Occipital lobe (tissue), 2 donors: Measurements from ENCODE around the gene SSBP3. TPM values are rescaled to one million over a fixed set of nuclear protein-coding genes. Genes with fewer than 3 reads are reported as not detected.

Experiments
- DNase-seq: peaks from one replicate; lab custom pipeline; 2025; lab: John Stamatoyannopoulos, UW
- total RNA-seq: library from RNA; depleted of rRNA; stranded (reverse); fragments of >200 nt; gene quantifications from one replicate; pipeline ENCODE4 v1.2.3, GENCODE V29; 2014

Gene SSBP3
- total RNA-seq, 1 donor from 2014 or later: 46.8 TPM

DNA sequence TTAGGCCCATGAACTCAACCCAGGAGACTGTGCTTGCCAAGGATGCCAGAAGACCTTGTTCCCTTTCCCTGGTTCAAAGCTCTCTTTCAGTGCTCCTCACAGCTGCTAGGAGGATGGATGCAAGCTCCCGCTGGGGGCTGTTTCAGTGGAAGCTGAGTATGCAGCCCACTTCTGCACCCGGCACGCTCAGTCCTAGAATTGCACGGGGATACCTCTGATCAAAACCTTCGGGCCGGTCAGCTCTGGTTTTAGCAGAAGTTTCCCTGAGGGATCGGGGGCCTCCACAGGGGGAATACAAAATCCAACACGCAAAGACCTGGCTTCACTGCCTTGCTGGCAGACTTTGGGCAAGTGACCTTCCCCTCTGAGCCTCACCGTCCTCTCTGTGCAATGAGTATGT is 4.2 kb upstream of the SSBP3 start:
- no peak for DNase-seq

DNA sequence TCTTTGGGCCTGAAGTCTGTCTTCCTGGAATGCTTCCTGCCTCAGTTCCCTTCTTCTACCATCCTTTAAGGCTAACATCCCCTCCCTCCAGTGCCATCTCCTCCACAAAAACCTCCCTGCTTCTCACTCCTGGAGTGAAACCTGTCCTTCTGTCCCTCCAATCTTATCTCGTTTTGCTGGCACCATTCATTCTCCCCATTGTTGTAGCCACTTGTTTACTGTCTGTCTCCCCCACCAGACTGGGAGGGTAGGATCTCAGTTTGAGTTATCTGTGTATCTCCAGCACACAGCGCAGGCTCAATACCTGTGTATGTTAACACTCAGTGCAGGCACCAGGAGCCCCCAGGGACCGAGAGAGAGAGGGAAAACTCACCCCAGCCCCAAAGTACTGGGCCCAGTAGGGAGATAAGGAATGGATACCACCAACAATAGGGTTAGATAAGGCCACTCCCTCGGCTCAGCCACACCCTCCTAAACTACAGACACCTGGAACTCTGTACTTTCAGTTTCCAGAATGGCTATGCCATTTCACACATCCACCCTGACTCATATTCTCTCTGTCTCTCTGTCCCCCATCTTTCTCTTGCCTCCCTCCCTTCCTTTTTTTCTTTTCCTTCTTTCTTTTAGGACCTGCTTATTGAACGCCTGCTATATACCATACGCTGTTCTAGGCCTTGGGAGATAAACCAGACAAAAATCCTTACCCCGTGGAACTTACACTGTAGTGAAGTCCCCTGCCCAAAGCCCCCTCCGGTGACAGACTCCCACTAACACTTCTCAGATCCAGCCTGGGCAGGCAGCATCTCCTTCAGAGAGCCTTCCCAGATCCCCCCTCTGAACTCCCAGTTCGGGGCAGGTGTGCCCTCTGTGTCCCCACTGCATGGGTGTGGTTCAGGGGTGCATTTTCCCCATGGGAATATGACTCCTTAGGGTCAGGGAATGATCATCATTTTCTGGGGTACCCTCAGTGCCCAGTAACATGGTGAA is 3.3 kb upstream of the SSBP3 start:
- no peak for DNase-seq

GRCh38 chr1:54408147-54409066 is 2.2 kb upstream of the SSBP3 start:
- DNase-seq: no peak

GRCh38 chr1:54407404-54408146 is 1.4 kb upstream of the SSBP3 start:
- DNase-seq: peak; percentile 28

DNA sequence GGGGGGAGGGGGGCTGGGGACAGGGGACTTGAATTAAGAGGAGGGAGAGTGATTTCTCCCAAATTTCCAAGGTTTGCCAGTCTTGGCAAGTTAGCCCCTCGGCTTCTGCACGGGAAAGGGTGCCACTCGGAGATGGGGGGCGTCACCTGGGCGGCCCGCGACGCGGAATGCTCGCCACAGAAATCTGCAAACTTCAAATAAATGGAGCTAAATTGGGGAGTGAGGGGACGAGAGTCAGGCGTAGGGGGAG is 885 bp upstream of the SSBP3 start:
- no peak for DNase-seq

- no peak for DNase-seq
Measured at GRCh38 chr1:54405898-54406293, 298 bp downstream of the SSBP3 start.

DNA sequence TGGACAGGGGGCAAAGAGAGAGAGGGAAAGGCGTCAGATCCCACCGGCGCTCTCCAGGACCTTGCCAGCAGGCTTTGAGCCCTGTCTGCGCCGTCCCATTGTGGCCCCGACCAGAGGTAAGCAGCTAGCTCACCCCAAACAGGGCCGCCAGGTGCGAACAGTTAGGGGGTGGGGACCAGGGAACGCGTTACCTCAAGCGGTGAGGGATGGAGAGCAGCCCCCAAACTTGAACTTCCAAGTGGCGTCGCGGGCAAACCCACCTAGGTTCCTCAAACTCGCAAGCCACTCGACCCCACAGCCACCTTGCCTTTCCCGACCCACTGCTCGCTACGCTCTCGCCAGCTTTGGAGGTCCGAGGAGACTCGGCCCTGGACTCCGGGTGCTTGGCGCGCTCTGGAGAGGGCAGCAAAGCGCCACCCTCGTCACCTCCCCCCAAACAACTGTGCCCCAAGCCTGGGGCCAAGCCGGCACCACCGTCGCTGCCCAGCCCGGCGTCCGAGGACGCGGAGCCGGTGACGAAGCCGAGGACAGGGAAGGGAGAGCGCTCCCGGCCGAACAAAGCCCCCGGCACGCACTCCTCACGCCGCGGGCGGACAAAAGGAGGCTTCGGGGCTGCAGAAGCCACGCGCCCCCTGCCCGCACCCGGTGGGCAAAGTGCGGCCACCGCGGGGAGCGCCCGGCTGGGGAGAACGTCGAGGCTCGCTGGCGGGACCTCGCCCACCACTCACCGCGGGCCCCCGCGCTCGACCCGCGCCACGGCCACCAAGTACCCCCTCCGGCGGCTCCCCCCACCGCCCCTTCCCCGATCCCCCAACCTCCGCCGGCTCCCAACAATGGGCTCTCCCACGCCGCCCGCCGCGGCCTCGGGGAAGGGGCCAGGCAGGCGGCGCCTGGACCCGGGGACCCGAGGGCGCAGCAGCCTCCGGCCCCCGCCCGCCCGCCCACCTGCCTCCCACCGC is 976 bp downstream of the SSBP3 start:
- no peak for DNase-seq

- no peak for DNase-seq
Measured at GRCh38 chr1:54404263-54404662, 1.9 kb downstream of the SSBP3 start.

GRCh38 chr1:54403808-54404261 is 2.4 kb downstream of the SSBP3 start:
- no peak for DNase-seq

GRCh38 chr1:54403405-54403804 is 2.8 kb downstream of the SSBP3 start:
- no peak for DNase-seq

DNA sequence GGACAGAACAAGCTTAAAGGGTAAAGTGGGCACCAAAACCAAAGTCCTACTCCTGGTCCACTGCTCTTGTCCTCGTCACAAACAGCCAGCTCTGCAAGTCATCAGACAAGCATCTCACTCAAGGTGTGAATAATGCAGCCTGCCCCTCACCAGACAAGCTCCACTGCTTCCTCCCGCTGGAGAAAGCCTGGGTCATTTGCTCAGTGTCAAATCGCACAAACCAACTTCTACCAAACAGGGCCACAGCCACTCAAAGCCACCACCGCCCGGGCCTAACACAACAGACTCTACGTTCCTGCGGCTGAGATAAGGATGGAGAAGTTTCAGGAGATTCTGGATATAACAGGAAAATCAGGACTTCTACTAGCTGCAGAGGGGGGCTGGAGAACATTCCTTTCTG is 3.3 kb downstream of the SSBP3 start:
- DNase-seq: no peak

DNA sequence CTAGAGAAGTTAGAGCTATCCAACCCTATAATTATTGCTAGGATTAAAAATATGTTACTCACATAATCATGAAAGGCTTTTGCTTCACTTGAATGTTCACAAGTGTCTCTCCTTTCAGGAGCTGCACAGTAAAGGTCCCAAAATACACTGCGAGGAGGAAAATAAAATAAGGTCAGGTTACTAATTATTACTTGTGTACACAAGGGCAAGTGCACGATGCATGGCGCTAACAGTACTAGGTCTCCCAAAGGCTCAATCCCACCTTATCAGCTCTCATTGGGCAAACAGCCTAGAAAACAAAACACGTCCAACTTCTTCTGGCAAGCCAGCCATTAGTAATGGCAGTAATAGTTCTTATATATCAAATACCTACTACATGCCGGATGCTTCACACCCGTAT is 4.4 kb downstream of the SSBP3 start:
- DNase-seq: no peak

DNA sequence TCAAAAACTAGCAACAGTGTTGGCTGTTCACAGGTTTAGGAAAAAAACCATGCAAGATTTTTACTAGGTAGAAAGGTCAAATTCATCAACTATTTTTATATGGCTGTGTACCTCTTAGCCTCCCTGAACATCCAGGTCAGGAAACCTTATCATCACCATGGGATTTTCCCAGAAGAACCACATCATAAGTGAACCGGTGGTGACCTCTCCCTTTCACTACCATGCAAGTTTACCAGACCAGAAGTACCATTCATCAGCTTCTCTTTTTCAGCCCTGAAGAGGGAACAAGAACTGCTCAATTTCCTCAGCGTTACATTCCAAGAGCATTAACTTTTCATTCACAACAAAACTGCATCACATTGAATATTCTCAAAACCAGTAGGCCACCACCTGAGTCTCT is 5.9 kb downstream of the SSBP3 start:
- DNase-seq: no peak

GRCh38 chr1:54399765-54400164 is 6.4 kb downstream of the SSBP3 start:
- DNase-seq: no peak

DNA sequence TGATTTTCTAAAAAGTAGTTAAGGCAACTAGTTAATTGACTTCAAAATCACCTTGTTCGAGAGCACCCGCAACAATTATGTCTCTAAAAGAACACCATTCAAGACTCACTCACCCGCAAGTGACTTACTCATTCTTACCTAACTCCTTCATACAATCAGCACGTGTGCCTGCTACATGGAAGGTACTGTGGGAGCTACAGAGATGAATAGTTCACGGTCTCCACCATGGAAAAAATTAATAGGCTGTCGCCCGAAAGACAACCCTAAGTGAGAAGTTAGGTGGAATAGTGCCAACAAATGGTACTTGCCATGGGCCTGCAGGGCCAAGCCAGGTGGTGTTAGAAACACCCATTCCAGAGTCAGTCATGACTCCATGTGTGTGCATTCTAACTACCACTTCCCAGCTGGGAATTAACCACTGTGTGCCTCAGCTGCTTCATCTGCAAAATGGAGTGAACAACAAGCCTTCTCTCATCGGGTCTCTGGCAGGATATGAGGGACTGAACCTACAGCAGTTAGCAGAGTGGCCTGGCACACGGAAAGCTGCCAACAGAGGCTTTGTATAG is 7.1 kb downstream of the SSBP3 start:
- DNase-seq: no peak

DNA sequence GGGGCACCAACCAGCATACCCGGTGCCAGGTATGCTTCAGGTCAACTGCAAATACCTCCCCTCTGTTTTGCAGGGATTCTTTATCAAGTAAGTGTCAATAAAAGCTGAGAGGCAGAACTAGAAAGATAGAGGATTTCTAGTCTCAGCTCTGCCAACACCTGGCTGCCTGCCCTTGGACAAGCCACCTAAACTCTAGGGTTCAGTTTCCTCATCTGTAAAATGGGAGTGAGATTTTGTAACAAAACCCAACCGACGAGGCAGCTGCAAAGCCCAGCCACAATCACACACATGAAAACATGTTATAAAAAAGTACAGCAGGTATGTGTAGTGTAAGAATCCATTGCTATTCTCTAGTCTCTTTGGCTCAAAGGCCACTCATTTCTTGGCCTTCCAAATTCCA is 8.2 kb downstream of the SSBP3 start:
- DNase-seq: no peak

- no peak for DNase-seq
Measured at GRCh38 chr1:54397090-54397591, 9.1 kb downstream of the SSBP3 start.

GRCh38 chr1:54396261-54396933 is 9.8 kb downstream of the SSBP3 start:
- DNase-seq: peak; percentile 13

GRCh38 chr1:54395281-54395934 is 10.8 kb downstream of the SSBP3 start:
- no peak for DNase-seq
